GM04504 (cell line): ENCODE measurements around the gene CELA1.
"Not testable (repeated sequence)": the region's sequence is repeated elsewhere in the genome, so short reads cannot be mapped to it uniquely, and the experiment has no call there.

Experiments used
- DNase-seq: peaks from one replicate; pipeline ENCODE4 v3.0.0-alpha.2; 2012; ENCODE audit warnings: low read depth

The CELA1 gene

GRCh38 chr12:51311389-51311788, 35.1 kb downstream of the CELA1 start:
- DNase-seq, result no peak

GRCh38 chr12:51307655-51308593, 38.6 kb downstream of the CELA1 start:
- DNase-seq, result peak; percentile 69

GRCh38 chr12:51306507-51306906, 40.0 kb downstream of the CELA1 start:
- DNase-seq, result no peak

GRCh38 chr12:51300768-51301167, 45.7 kb downstream of the CELA1 start:
- not testable (repeated sequence) for DNase-seq

- no peak for DNase-seq
Measured at GRCh38 chr12:51295651-51296050, 50.8 kb downstream of the CELA1 start.

- DNase-seq, result not testable (repeated sequence)
Measured at GRCh38 chr12:51294097-51294496, 52.4 kb downstream of the CELA1 start.

- no peak for DNase-seq
Measured at GRCh38 chr12:51293696-51294095, 52.8 kb downstream of the CELA1 start.

GRCh38 chr12:51291603-51292513, 54.6 kb downstream of the CELA1 start:
- not testable (repeated sequence) for DNase-seq

- no peak for DNase-seq
Measured at GRCh38 chr12:51285843-51286242, 60.6 kb downstream of the CELA1 start.

GRCh38 chr12:51281202-51281924, 65.1 kb downstream of the CELA1 start:
- no peak for DNase-seq
